ENCODE data around the gene TXN2. TPM values are rescaled to one million over a fixed set of nuclear protein-coding genes. Genes with fewer than 3 reads are reported as not detected.

The TXN2 gene, protein sequence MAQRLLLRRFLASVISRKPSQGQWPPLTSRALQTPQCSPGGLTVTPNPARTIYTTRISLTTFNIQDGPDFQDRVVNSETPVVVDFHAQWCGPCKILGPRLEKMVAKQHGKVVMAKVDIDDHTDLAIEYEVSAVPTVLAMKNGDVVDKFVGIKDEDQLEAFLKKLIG
- 67.3 TPM for total RNA-seq (ENCODE audit: unreplicated experiment)
- long read RNA-seq, transcript TXN2-201 (4 exons, 1,736 nt), result major isoform, 76 of 104 reads
- long read RNA-seq, partial matches to known transcripts, result 15 of 104 reads
- long read RNA-seq, other reads (novel, unspliced or antisense), result 6 of 104 reads

DNA sequence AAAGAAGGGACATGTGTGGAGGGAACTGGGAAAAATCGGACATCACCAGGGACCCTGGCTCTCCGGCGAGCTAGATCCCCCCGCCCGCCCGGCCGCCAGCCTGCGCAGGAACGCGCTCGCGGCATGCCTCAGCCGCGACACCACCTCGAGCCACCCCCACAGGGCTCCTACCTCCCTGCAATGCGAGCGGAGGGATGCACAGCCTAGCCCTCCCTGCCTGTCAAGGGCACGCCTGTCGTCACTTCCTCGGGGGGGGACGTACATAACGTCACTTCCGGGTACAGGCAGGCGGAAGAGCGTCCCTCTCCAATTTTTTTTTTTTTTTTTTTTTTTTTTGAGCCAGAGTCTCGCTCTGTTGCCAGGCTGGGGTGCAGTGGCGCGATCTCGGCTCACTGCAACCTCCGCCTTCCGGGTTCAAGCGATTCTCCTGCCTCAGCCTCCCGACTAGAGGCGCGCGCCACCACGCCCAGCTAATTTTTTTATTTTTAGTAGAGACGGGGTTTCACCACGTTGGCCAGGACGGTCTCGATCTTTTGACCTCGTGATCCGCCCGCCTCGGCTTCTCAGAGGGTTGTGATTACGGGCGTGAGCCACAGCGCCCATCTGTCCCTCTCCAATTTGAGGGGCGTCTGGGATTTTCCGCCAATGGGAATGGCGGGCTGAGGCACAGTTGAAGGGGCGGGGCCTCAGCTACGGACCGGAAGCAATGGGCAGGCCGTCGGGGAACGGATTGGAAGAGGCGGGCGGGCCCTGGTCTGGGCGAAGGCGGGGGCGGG, at the start of gene TXN2:
Gene TXN2, minus strand, starts transcription at position 248 of the 776 bp plus-strand sequence. CDS start 803 bp downstream, outside the sequence.
- H3K4me3 Mint-ChIP-seq (ENCODE audit: unreplicated experiment), result peak within 1 kb of the TSS; percentile 95
- H3K27ac Mint-ChIP-seq (ENCODE audit: unreplicated experiment), result peak within 1 kb of the TSS; percentile 95
- peaks cover 18% of the 10 kb centered on the region for H3K36me3 Mint-ChIP-seq (ENCODE audit: low read depth, unreplicated experiment)
- TF ChIP-seq, protein P1, sequence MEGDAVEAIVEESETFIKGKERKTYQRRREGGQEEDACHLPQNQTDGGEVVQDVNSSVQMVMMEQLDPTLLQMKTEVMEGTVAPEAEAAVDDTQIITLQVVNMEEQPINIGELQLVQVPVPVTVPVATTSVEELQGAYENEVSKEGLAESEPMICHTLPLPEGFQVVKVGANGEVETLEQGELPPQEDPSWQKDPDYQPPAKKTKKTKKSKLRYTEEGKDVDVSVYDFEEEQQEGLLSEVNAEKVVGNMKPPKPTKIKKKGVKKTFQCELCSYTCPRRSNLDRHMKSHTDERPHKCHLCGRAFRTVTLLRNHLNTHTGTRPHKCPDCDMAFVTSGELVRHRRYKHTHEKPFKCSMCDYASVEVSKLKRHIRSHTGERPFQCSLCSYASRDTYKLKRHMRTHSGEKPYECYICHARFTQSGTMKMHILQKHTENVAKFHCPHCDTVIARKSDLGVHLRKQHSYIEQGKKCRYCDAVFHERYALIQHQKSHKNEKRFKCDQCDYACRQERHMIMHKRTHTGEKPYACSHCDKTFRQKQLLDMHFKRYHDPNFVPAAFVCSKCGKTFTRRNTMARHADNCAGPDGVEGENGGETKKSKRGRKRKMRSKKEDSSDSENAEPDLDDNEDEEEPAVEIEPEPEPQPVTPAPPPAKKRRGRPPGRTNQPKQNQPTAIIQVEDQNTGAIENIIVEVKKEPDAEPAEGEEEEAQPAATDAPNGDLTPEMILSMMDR (IDR thresholded peaks at IDR 0.05; ENCODE audit: unreplicated experiment), result no peak
- peak; percentile 87 for DNase-seq (ENCODE audit: low spot score)
- H3K27me3 Mint-ChIP-seq (ENCODE audit: unreplicated experiment), result peaks cover 4% of the 10 kb centered on the region
- no peaks in the 10 kb centered on the region for H3K9me3 Mint-ChIP-seq (ENCODE audit: unreplicated experiment)
- peaks cover 10% of the 10 kb centered on the region for H3K4me1 Mint-ChIP-seq (ENCODE audit: unreplicated experiment)

DNA sequence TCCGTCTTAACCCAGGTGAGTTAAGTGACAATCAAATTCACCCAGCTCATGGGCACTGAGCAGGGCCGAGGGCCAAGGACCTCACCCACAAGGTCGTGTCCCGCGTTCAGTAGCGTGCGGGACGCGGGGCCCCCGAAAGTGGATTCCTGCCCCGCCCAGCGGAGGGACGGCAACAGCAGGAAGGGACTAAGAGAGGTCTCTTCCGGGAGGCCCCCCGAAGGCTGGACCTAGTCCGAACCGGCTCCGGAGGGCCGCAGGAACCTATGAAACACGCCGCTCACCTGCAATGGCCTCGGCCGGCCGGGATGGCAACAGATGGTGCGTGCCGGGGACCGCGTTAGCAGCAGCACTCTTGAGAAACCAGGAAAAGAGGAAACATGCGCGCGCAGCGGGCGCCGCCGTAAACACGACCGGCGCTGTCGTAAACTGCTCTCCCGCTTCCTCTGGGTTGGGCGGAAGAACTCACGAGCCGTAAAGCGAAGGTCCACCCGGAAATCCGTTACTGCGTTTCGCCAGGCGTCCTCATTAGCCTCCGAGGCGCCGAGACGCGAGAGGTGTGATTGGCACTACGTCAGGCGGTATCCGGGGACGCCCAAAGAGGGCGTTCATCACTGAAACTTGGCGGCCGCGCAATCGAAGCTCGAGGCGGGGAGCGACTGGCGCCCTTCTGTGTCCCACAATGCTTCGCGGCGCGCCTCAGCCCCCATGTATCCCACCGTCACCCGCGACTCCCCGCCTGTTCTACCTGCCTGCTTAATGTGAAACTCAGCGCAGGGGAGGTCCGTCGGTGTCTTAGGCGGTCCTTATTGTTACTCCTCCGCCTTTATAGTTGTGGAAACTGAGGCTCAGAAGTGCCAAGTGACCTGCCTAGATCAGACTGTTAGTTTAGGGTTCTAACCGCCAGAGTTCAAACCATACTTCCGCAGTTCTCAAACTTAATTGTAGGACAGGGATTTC, 47.6 kb upstream of the TXN2 start, which contains the start of gene EIF3D:
Gene EIF3D, minus strand, starts transcription at position 372 of the 957 bp plus-strand sequence. CDS start 3,045 bp downstream, outside the sequence.
- H3K27me3 Mint-ChIP-seq (ENCODE audit: unreplicated experiment), result no peaks in the 10 kb centered on the region
- H3K27ac Mint-ChIP-seq (ENCODE audit: unreplicated experiment), result peak within 1 kb of the TSS; percentile 98
- H3K4me3 Mint-ChIP-seq (ENCODE audit: unreplicated experiment), result peak within 1 kb of the TSS; percentile 96
- TF ChIP-seq, protein P1 (IDR thresholded peaks at IDR 0.05; ENCODE audit: unreplicated experiment), result no peak
- peaks cover 24% of the 10 kb centered on the region for H3K36me3 Mint-ChIP-seq (ENCODE audit: low read depth, unreplicated experiment)
- no peaks in the 10 kb centered on the region for H3K9me3 Mint-ChIP-seq (ENCODE audit: unreplicated experiment)
- peak; percentile 97 for DNase-seq (ENCODE audit: low spot score)
- H3K4me1 Mint-ChIP-seq (ENCODE audit: unreplicated experiment), result no peaks in the 10 kb centered on the region

DNA sequence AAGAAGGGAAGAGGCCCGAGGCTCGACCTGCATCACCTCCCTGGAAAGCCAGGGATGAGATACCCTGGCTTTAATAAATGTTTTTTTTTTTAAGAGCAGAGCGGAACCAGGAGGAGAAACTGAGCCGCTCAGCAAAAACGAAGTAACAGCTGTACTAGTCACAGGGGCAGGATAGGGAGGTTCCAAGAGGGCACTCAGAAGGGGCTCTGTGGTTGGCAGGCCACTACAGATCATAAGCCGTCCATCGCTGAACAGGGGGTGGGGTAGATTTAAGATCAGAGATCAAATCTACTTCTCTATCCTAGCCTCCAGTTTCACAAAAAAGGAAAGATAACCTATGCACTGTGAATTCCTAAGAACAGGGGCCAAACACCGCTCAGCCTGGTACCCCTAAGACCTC, 46.9 kb upstream of the TXN2 start:
- TF ChIP-seq, protein P1 (IDR thresholded peaks at IDR 0.05; ENCODE audit: unreplicated experiment), result no peak
- Mint-ChIP-seq H3K4me1 (ENCODE audit: unreplicated experiment) (no peaks in the 10 kb centered on the region), H3K27me3 (ENCODE audit: unreplicated experiment) (no peaks in the 10 kb centered on the region), H3K27ac (ENCODE audit: unreplicated experiment) (peak overlapping the region; percentile 98), H3K36me3 (ENCODE audit: low read depth, unreplicated experiment) (peaks cover 30% of the 10 kb centered on the region), H3K9me3 (ENCODE audit: unreplicated experiment) (no peaks in the 10 kb centered on the region), H3K4me3 (ENCODE audit: unreplicated experiment) (peak overlapping the region; percentile 96)
- no peak for DNase-seq (ENCODE audit: low spot score)

DNA sequence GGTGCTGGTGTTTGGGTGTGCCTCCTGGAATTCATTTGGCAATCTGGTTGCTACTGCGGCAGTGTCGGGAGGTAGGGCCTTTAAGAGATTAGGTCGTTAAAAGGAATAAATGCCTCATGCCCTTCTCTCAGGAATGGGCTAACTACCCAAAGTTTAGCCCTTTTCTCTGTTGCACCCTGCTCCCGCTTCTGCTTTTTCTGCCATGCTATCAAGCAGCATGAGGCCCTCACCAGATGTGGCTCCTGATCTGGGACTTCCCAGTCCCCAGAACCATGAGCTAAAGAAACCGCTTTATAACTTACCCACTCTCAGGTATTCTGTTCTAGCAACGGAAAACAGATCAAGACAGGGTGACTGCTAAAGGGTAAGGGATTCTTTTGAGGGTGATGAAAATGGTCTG, 41.2 kb upstream of the TXN2 start:
- Mint-ChIP-seq H3K36me3 (ENCODE audit: low read depth, unreplicated experiment) (peaks cover 62% of the 10 kb centered on the region), H3K27ac (ENCODE audit: unreplicated experiment) (no peak overlapping the region), H3K4me3 (ENCODE audit: unreplicated experiment) (no peak overlapping the region), H3K9me3 (ENCODE audit: unreplicated experiment) (no peaks in the 10 kb centered on the region), H3K27me3 (ENCODE audit: unreplicated experiment) (no peaks in the 10 kb centered on the region), H3K4me1 (ENCODE audit: unreplicated experiment) (no peaks in the 10 kb centered on the region)
- DNase-seq (ENCODE audit: low spot score), result no peak
- TF ChIP-seq, protein P1 (IDR thresholded peaks at IDR 0.05; ENCODE audit: unreplicated experiment), result no peak
